Spleen (tissue), 11 donors: ENCODE measurements around the gene NFE2L3. TPM values are rescaled to one million over a fixed set of nuclear protein-coding genes. Genes with fewer than 3 reads are reported as not detected.

Experiments used
- DNase-seq: peaks from one replicate; pipeline ENCODE4 v3.0.0-alpha.2; 2020
- H3K27ac ChIP-seq, 8 donors: fragments of 200-600 bp; sonication (generic) in 7 of 8; 1 replicate in 4 of 8; 2 replicates in 4 of 8; pipeline versions ENCODE4 v1.5.0 to v1.8.0; 2016 to 2021; ENCODE audit warnings: inconsistent platforms in 4 of 8, mild to moderate bottlenecking in 4 of 8, moderate library complexity in 1 of 8
- H3K27me3 ChIP-seq, 7 donors: fragments of 200-600 bp; sonication (generic) in 6 of 7; replicated peaks in 1 of 7; 1 replicate in 4 of 7; 2 replicates in 3 of 7; pipeline versions ENCODE4 v1.5.0 to v1.8.0; 2016 to 2021; ENCODE audit warnings: inconsistent platforms in 3 of 7, mild to moderate bottlenecking in 1 of 7
- H3K36me3 ChIP-seq, 6 donors: fragments of 200-600 bp; sonication (generic) in 5 of 6; 1 replicate in 4 of 6; 2 replicates in 2 of 6; pipeline versions ENCODE4 v1.5.0 to v1.8.0; 2016 to 2021; ENCODE audit warnings: inconsistent platforms in 2 of 6
- H3K4me1 ChIP-seq, 6 donors: fragments of 200-600 bp; sonication (generic) in 5 of 6; 1 replicate in 3 of 6; 2 replicates in 3 of 6; pipeline versions ENCODE4 v1.5.0 to v1.8.0; 2016 to 2021; ENCODE audit warnings: inconsistent platforms in 3 of 6
- H3K4me3 ChIP-seq, 8 donors: fragments of 200-600 bp; sonication (generic) in 7 of 8; 1 replicate in 4 of 8; 2 replicates in 4 of 8; pipeline versions ENCODE4 v1.5.0 to v1.8.0; 2016 to 2021; ENCODE audit warnings: inconsistent platforms in 4 of 8, mild to moderate bottlenecking in 4 of 8, moderate library complexity in 2 of 8
- H3K9me3 ChIP-seq, 8 donors: fragments of 200-600 bp; sonication (generic) in 7 of 8; 1 replicate in 4 of 8; 2 replicates in 4 of 8; pipeline versions ENCODE4 v1.5.0 to v1.8.0; 2016 to 2021; ENCODE audit warnings: inconsistent platforms in 4 of 8
- CTCF ChIP-seq, 11 experiments: fragments of 200-600 bp in 7 of 11; fragments of 450-650 bp in 4 of 11; sonication (generic) in 4 of 11; IDR thresholded peaks in 8 of 11; conservative IDR thresholded peaks in 3 of 11; 1 replicate in 7 of 11; 2 replicates in 4 of 11; pipeline versions ENCODE4 v1.4.0 to v1.8.0; 2016 to 2021; ENCODE audit warnings: antibody characterized with exemption in 11 of 11, inconsistent platforms in 4 of 11, mild to moderate bottlenecking in 1 of 11
- POLR2A ChIP-seq, 3 donors: fragments of 450-650 bp; IDR thresholded peaks; one replicate each; pipeline ENCODE4 v1.5.1; 2017; ENCODE audit warnings: antibody characterized with exemption in 3 of 3, mild to moderate bottlenecking in 1 of 3
- POLR2AphosphoS5 ChIP-seq, 3 donors: sonication (generic); formaldehyde crosslinking; IDR thresholded peaks; one replicate each; pipeline ENCODE4 v1.5.1; 2017; ENCODE audit warnings: antibody characterized with exemption in 3 of 3
- WGBS, 5 donors: extraction: QIAGEN DNeasy Blood & Tissue Kit in 3 of 5; methylation state at CpG; one replicate each; pipeline versions ENCODE4 v1.1.5 to v1.1.7; 2013 to 2018; 5-methylcytosine and 5-hydroxymethylcytosine counted together
- intact Hi-C: fragments of 100-400 bp; cut with DNase I; formaldehyde crosslinking; loops from one replicate; pipeline ENCODE4 v1.15.0; 2023; ENCODE audit warnings: low total_unique reads
- polyA plus RNA-seq, 3 donors: library from polyadenylated mRNA; stranded (reverse); fragments of 200-250 nt; gene quantifications; one replicate each; pipeline ENCODE4 v1.2.1, GENCODE V29; 2013
- total RNA-seq, 7 donors: library from RNA; depleted of rRNA in 3 of 7; stranded (reverse); fragments of >200 nt in 3 of 7; fragmentation: NEBNext Ultra II Directional in 4 of 7; extraction: Animal tissue kit (Norgen Biotek cat#: 25700) in 4 of 7; gene quantifications; one replicate each; pipeline versions ENCODE4 v1.1.0 to v1.2.1, GENCODE V29; 2016 to 2021
- donor health status: healthy with polysubstance abuse.
- donor health status: DM: no; HTN: no; CAD: no; lungs with moderate emphysema.
- donor health status: DM: no; HTN: no; CAD: no.
- donor health status: Bipolar disorder and iron deficiency.
- donor health status: healthy.
- donor health status: DM: no; HTN: no; CAD: no.
- donor health status: DM: yes; HTN: yes; CAD: no.

Gene NFE2L3
- total and polyA plus RNA-seq, 10 donors: 4.9 to 12.7 (median 7.8) TPM

DNA sequence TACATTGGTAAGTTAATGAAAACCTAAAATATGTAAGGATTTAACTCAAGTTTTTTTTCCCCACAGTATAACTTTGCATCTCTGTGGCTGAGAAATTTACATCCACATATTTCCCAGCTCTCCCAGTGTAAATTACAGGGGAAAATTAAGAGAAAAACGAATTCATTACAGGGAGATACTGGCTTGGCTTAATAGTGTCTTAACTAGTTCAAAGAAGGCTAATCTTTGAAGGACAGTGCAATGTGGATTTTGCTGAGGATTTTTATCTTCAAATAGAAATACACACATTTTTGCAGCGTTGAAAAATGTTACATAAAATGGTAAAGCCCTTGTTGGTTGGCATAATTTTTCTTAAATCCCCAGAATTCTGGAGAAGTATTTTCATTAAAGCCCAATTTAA lies 51.0 kb downstream of the NFE2L3 start:
- Histone ChIP-seq H3K36me3 (peaks cover 0 to 41% (median 18%) of the 10 kb centered on the region in 6 donors), H3K27ac (peak overlapping the region in 6 of 8 donors; percentile 99 to 100 (median 100)), H3K4me3 (peak overlapping the region; percentile 51 to 93 (median 89)), H3K4me1 (peaks cover 25 to 68% (median 44%) of the 10 kb centered on the region in 6 donors), H3K9me3 (no peaks in the 10 kb centered on the region), H3K27me3 (no peaks in the 10 kb centered on the region)
- no peak for TF ChIP-seq POLR2A (IDR thresholded peaks at IDR 0.05)
- no peak for TF ChIP-seq CTCF (IDR thresholded peaks at IDR 0.05 in 8 of 11, conservative IDR thresholded peaks at IDR 0.05 in 3 of 11)
- TF ChIP-seq POLR2AphosphoS5 (IDR thresholded peaks at IDR 0.05): no peak
- intact Hi-C loops: loop anchor here (10.0 kb wide), 1 partner anchor 308 kb away; no protein-coding TSS in a partner anchor
- no peak for DNase-seq
- 2 to 7% (median 6%) methylated on average over 2 of the region's 2 CpGs for WGBS, 5 donors

DNA sequence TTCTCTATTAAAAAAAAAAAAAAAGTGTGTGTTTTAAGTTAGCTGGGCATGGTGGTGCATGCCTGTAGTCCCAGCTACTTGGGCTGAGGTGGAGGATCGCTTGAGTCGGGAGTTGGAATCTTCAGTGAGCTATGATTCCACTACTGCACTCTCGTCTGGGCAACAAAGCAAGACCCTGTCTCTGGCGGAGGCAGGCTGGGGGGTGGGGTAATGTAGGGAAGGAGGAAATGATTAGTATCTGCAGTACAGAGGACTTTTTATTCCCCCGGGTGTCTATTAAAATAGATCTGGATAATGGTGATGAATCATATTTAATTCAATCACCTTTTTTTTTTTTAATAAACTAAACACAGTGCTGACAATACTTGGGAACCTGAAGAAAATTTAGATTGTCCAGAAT lies 56.0 kb downstream of the NFE2L3 start:
- H3K4me1 ChIP-seq: peaks cover 22 to 71% (median 35%) of the 10 kb centered on the region in 6 donors
- H3K27ac ChIP-seq: no peak overlapping the region
- no peaks in the 10 kb centered on the region for H3K9me3 ChIP-seq
- no peak overlapping the region for H3K4me3 ChIP-seq
- peaks cover 6 to 83% (median 60%) of the 10 kb centered on the region in 6 donors for H3K36me3 ChIP-seq
- 70 to 81% (median 76%) methylated on average over 5 of the region's 5 CpGs for WGBS, 5 donors
- H3K27me3 ChIP-seq: no peaks in the 10 kb centered on the region
- TF ChIP-seq CTCF (IDR thresholded peaks at IDR 0.05 in 8 of 11, conservative IDR thresholded peaks at IDR 0.05 in 3 of 11): no peak
- no peak for TF ChIP-seq POLR2AphosphoS5 (IDR thresholded peaks at IDR 0.05)
- TF ChIP-seq POLR2A (IDR thresholded peaks at IDR 0.05): no peak
- intact Hi-C loops: loop anchor here (10.0 kb wide), 1 partner anchor 313 kb away; no protein-coding TSS in a partner anchor
- no peak for DNase-seq

DNA sequence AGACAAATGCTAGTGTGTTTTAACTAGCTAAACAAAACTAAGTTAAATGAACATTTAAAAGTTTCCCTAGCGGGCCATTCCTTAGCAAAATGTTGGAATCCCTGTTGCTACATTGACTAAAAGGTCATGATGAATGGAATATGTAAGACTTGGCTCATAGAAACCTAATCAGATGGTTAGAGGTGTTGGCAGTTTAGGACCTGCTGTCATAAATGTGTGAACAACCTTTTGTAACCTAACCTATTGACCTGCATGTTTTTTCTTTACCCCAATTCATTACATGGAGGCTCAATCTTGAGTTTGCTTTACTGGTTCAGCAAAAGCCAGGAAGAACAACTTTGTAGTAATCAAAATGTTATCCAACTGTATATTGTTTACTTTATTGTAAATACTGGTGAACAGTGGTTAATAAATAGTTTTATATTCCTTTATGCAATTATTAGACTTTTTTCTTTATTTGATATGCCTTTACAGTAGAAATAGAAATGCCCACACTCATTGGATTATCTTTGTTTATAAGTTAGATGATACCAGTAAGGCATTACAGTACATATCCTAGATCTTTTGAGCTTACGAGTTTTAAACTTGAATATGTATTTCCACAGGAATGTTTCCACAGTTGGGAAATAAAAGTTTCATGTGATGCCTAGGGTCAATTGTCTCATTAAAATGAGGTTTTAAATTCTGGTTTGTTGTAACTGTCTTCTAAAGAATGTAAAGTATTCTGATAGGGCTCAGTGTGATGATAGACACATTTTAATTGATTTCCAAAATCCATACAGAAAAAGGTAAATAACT lies 61.1 kb downstream of the NFE2L3 start:
- 90 to 93% (median 92%) methylated on average over 2 of the region's 2 CpGs for WGBS, 5 donors
- intact Hi-C loops: no loop called here
- no peak for DNase-seq
- TF ChIP-seq POLR2AphosphoS5 (IDR thresholded peaks at IDR 0.05): no peak
- no peak for TF ChIP-seq CTCF (IDR thresholded peaks at IDR 0.05 in 8 of 11, conservative IDR thresholded peaks at IDR 0.05 in 3 of 11)
- TF ChIP-seq POLR2A (IDR thresholded peaks at IDR 0.05): no peak
- no peaks in the 10 kb centered on the region for H3K9me3 ChIP-seq
- no peak overlapping the region for H3K4me3 ChIP-seq
- no peak overlapping the region for H3K27ac ChIP-seq
- H3K27me3 ChIP-seq: no peaks in the 10 kb centered on the region
- H3K4me1 ChIP-seq: peaks cover 0 to 48% (median 5%) of the 10 kb centered on the region in 6 donors
- peaks cover 6 to 57% (median 45%) of the 10 kb centered on the region in 6 donors for H3K36me3 ChIP-seq

DNA sequence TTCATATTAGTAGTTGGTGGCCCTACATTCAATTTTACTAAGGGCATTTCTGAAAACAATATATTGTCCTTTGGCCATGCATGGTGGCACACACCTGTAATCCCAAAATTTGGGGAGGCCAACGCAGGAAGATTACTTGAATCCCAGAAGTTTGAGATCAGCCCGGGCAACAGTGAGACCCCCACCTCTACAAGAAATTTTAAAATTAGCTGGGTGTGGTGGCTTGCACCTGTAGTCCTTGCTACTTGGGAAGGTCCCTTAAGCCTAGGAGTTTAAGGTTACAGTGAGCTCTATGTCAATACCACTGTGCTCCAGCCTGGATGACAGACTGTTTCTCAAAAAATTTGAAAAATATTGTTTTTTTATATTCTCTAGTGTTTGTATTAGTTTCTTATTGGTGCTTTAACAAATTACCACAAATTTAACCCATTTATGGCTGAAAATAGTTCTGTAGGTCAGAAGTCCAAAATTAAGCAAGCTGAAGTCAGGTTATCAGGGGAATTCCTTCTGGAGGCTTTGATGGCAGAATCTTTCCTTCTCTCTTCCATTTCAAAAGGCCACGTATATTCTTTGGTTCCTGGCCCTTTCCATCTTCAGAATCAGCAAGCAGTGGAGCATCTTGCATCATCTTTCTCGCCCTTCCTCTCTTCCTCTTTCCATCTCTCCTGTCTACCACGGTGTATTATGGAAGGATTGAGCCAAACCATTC lies 62.0 kb downstream of the NFE2L3 start:
- no peak for TF ChIP-seq POLR2A (IDR thresholded peaks at IDR 0.05)
- no peak for TF ChIP-seq CTCF (IDR thresholded peaks at IDR 0.05 in 8 of 11, conservative IDR thresholded peaks at IDR 0.05 in 3 of 11)
- TF ChIP-seq POLR2AphosphoS5 (IDR thresholded peaks at IDR 0.05): no peak
- intact Hi-C loops: no loop called here
- DNase-seq: no peak
- no peak overlapping the region for H3K4me3 ChIP-seq
- no peaks in the 10 kb centered on the region for H3K9me3 ChIP-seq
- no peaks in the 10 kb centered on the region for H3K27me3 ChIP-seq
- no peak overlapping the region for H3K27ac ChIP-seq
- H3K4me1 ChIP-seq: peaks cover 0 to 48% (median 5%) of the 10 kb centered on the region in 6 donors
- WGBS, 5 donors: 64 to 86% (median 71%) methylated on average over 5 of the region's 5 CpGs
- H3K36me3 ChIP-seq: peaks cover 6 to 48% (median 36%) of the 10 kb centered on the region in 6 donors
